H1 (cell line): ENCODE measurements around the gene MYOM3. TPM values are rescaled to one million over a fixed set of nuclear protein-coding genes. Genes with fewer than 3 reads are reported as not detected.

Experiments used
- CTCF ChIA-PET: fragments of 300-600 bp; sonication (Branson Sonifier 250); formaldehyde crosslinking; loops from one replicate; lab custom pipeline; 2021; ENCODE audit not compliant: partially characterized antibody; lab: Charles Lee
- POLR2A ChIA-PET: fragments of 300-600 bp; sonication (Branson Sonifier 250); formaldehyde crosslinking; loops from one replicate; lab custom pipeline; 2021; ENCODE audit warnings: inconsistent platforms; ENCODE audit not compliant: partially characterized antibody; lab: Charles Lee
- DNase-seq, 2 experiments: peaks; one replicate each; pipeline versions ENCODE4 v3.0.0 to v3.0.0-alpha.2; 2010 to 2022; ENCODE audit warnings: low spot score in 2 of 2, low read depth in 1 of 2, mixed read lengths in 1 of 2
- FAIRE-seq: peaks from 2 replicates; lab custom pipeline; 2011; peaks lifted over from hg19 to GRCh38; lab: Jason Lieb, UNC
- H2AFZ ChIP-seq: 2 replicates; pipeline ENCODE4 v1.8.1; 2012; ENCODE audit warnings: low read length, inconsistent platforms
- H2AK5ac ChIP-seq: 2 replicates; pipeline ENCODE4 v1.6.1; 2013; ENCODE audit warnings: low read depth, low read length
- H2BK120ac ChIP-seq: replicated peaks from 2 replicates; pipeline ENCODE3; 2013; ENCODE audit warnings: low read depth, low read length, inconsistent platforms
- H2BK12ac ChIP-seq: 2 replicates; pipeline ENCODE4 v1.6.1; 2013; ENCODE audit warnings: low read depth, low read length
- H2BK15ac ChIP-seq: 2 replicates; pipeline ENCODE4 v1.6.1; 2013; ENCODE audit warnings: low read length
- H2BK20ac ChIP-seq: 2 replicates; pipeline ENCODE4 v1.6.1; 2013; ENCODE audit warnings: low read length
- H2BK5ac ChIP-seq: 2 replicates; pipeline ENCODE4 v1.6.1; 2013; ENCODE audit warnings: low read depth, low read length
- H3K14ac ChIP-seq: 2 replicates; pipeline ENCODE4 v1.6.1; 2013; ENCODE audit warnings: inconsistent platforms; ENCODE audit not compliant: insufficient read length
- H3K18ac ChIP-seq: 2 replicates; pipeline ENCODE4 v1.6.1; 2013; ENCODE audit warnings: low read length; ENCODE audit errors: extremely low read depth
- H3K23ac ChIP-seq: 2 replicates; pipeline ENCODE4 v1.6.1; 2013; ENCODE audit warnings: inconsistent platforms; ENCODE audit not compliant: insufficient read length
- H3K23me2 ChIP-seq: 2 replicates; pipeline ENCODE4 v1.6.1; 2013; ENCODE audit warnings: low read depth, low read length
- H3K27ac ChIP-seq: 2 replicates; pipeline ENCODE4 v1.6.1; 2011; ENCODE audit warnings: low read depth, low read length, inconsistent platforms
- H3K27me3 ChIP-seq, 4 experiments: replicated peaks in 1 of 4; 1 replicate in 1 of 4; 2 replicates in 3 of 4; pipeline versions ENCODE4 v1.6.1 to v1.8.1; 2011 to 2013; ENCODE audit warnings: low read length in 3 of 4, mild to moderate bottlenecking in 3 of 4, inconsistent platforms in 2 of 4, mixed read lengths in 2 of 4, moderate library complexity in 1 of 4; ENCODE audit not compliant: control insufficient read depth in 3 of 4, insufficient read depth in 3 of 4; ENCODE audit errors: extremely low read depth in 1 of 4
- H3K36me3 ChIP-seq, 4 experiments: 2 replicates each; pipeline versions ENCODE4 v1.6.1 to v1.8.1; 2011 to 2013; ENCODE audit warnings: mild to moderate bottlenecking in 4 of 4, low read length in 3 of 4, moderate library complexity in 2 of 4, control low read depth in 1 of 4, inconsistent platforms in 1 of 4; ENCODE audit not compliant: insufficient read depth in 4 of 4, control insufficient read depth in 2 of 4
- H3K4ac ChIP-seq: replicated peaks from 2 replicates; pipeline ENCODE3; 2013; ENCODE audit warnings: low read length, low read depth, mixed read lengths, inconsistent platforms; ENCODE audit not compliant: insufficient read length
- H3K4me1 ChIP-seq, 4 experiments: replicated peaks in 1 of 4; 1 replicate in 1 of 4; 2 replicates in 3 of 4; pipeline versions ENCODE4 v1.6.1 to v1.8.1; 2011 to 2013; ENCODE audit warnings: low read length in 3 of 4, inconsistent platforms in 2 of 4, mixed read lengths in 1 of 4; ENCODE audit not compliant: insufficient read depth in 4 of 4, control insufficient read depth in 3 of 4
- H3K4me2 ChIP-seq, 2 experiments: 2 replicates each; pipeline versions ENCODE4 v1.6.1 to v1.8.1; 2011 to 2013; ENCODE audit warnings: low read depth in 2 of 2, low read length in 2 of 2, control low read depth in 1 of 2, inconsistent platforms in 1 of 2, mild to moderate bottlenecking in 1 of 2; ENCODE audit not compliant: insufficient read depth in 1 of 2
- H3K4me3 ChIP-seq, 4 experiments: fragments of 200-600, 300-600 bp in 1 of 4; sonication (generic), shearing (Covaris generic), sonication (Bioruptor Twin) in 1 of 4; 2 replicates each; pipeline versions ENCODE4 v1.5.1 to v1.8.1; 2011 to 2016; ENCODE audit warnings: low read length in 4 of 4, low read depth in 3 of 4, control low read depth in 2 of 4, inconsistent platforms in 2 of 4, mild to moderate bottlenecking in 2 of 4, mixed read lengths in 1 of 4, moderate library complexity in 1 of 4; ENCODE audit not compliant: insufficient read depth in 2 of 4; ENCODE audit errors: extremely low read depth in 1 of 4
- H3K56ac ChIP-seq: replicated peaks from 2 replicates; pipeline ENCODE3; 2013; ENCODE audit warnings: low read depth, mild to moderate bottlenecking, mixed read lengths, low read length, inconsistent platforms; ENCODE audit not compliant: insufficient read length
- H3K79me1 ChIP-seq: 2 replicates; pipeline ENCODE4 v1.6.1; 2013; ENCODE audit warnings: low read depth, low read length, control low read depth
- H3K79me2 ChIP-seq, 2 experiments: 2 replicates each; pipeline versions ENCODE4 v1.6.1 to v1.8.1; 2012 to 2013; ENCODE audit warnings: low read length in 2 of 2, mild to moderate bottlenecking in 2 of 2, inconsistent platforms in 1 of 2; ENCODE audit not compliant: insufficient read depth in 2 of 2, control insufficient read depth in 1 of 2
- H3K9ac ChIP-seq, 4 experiments: replicated peaks in 1 of 4; 1 replicate in 1 of 4; 2 replicates in 3 of 4; pipeline versions ENCODE4 v1.6.1 to v1.8.1; 2011 to 2013; ENCODE audit warnings: low read depth in 3 of 4, low read length in 3 of 4, control low read depth in 2 of 4, mild to moderate bottlenecking in 2 of 4, moderate library complexity in 2 of 4, inconsistent platforms in 1 of 4; ENCODE audit errors: extremely low read depth in 1 of 4
- H3K9me3 ChIP-seq, 2 experiments: 2 replicates each; pipeline versions ENCODE4 v1.6.1 to v1.8.1; 2012 to 2013; ENCODE audit warnings: mild to moderate bottlenecking in 2 of 2, moderate library complexity in 2 of 2, control low read depth in 1 of 2, inconsistent platforms in 1 of 2, low read depth in 1 of 2, low read length in 1 of 2, mixed read lengths in 1 of 2; ENCODE audit not compliant: insufficient read depth in 2 of 2
- H4K20me1 ChIP-seq, 2 experiments: replicated peaks in 1 of 2; 2 replicates each; pipeline versions ENCODE3 to v1.8.1; 2011 to 2013; ENCODE audit warnings: inconsistent platforms in 2 of 2, low read length in 2 of 2, mild to moderate bottlenecking in 1 of 2; ENCODE audit not compliant: insufficient read depth in 2 of 2, control insufficient read depth in 1 of 2
- H4K5ac ChIP-seq: 2 replicates; pipeline ENCODE4 v1.6.1; 2013; ENCODE audit warnings: low read length, low read depth, mixed read lengths, inconsistent platforms; ENCODE audit not compliant: insufficient read length
- H4K8ac ChIP-seq: 2 replicates; pipeline ENCODE4 v1.8.0; 2013; ENCODE audit warnings: mild to moderate bottlenecking, moderate library complexity, low read length, inconsistent platforms; ENCODE audit not compliant: insufficient read depth; ENCODE audit errors: extremely low read depth
- H4K91ac ChIP-seq: replicated peaks from 2 replicates; pipeline ENCODE3; 2013; ENCODE audit warnings: low read length, mixed read lengths, inconsistent platforms; ENCODE audit not compliant: insufficient read length
- BACH1 ChIP-seq: IDR thresholded peaks from 2 replicates; pipeline ENCODE4 v1.6.1; 2012; ENCODE audit warnings: low read length, improper control_type of control experiment
- CBX5 ChIP-seq: fragments of 300-800, 300-1000 bp; sonication (generic); IDR thresholded peaks from 2 replicates; pipeline ENCODE4 v1.7.1; 2016; ENCODE audit warnings: antibody characterized with exemption, low read length, low read depth
- FOSL1 ChIP-seq: IDR thresholded peaks from 2 replicates; pipeline ENCODE4 v1.6.1; 2011; ENCODE audit warnings: mild to moderate bottlenecking, low read depth, low read length, moderate library complexity; ENCODE audit not compliant: insufficient read depth
- GABPA ChIP-seq: IDR thresholded peaks from 2 replicates; pipeline ENCODE4 v1.6.1; 2011; ENCODE audit warnings: mild to moderate bottlenecking, low read length, moderate library complexity, borderline replicate concordance; ENCODE audit not compliant: insufficient read depth
- POU5F1 ChIP-seq: IDR thresholded peaks from 2 replicates; pipeline ENCODE4 v1.6.1; 2011; ENCODE audit warnings: low read depth, mild to moderate bottlenecking, low read length, moderate library complexity
- RAD21 ChIP-seq, 2 experiments: IDR thresholded peaks in 1 of 2; conservative IDR thresholded peaks in 1 of 2; 2 replicates each; pipeline ENCODE4 v1.6.1; 2011; ENCODE audit warnings: low read depth in 2 of 2, low read length in 2 of 2, improper control_type of control experiment in 1 of 2, inconsistent platforms in 1 of 2, mild to moderate bottlenecking in 1 of 2, moderate library complexity in 1 of 2
- TCF12 ChIP-seq: IDR thresholded peaks from 2 replicates; pipeline ENCODE4 v1.6.1; 2011; ENCODE audit warnings: low read depth, mild to moderate bottlenecking, low read length
- WGBS, 2 experiments: shearing (Covaris generic) in 1 of 2; methylation state at CpG; one replicate each; pipeline versions ENCODE4 v1.1.6 to v1.1.7; 2013 to 2015; ENCODE audit warnings: low lambda C conversion rate in 2 of 2, mixed read lengths in 2 of 2, inconsistent platforms in 1 of 2, low coverage in 1 of 2, missing lambda C conversion rate in 1 of 2; ENCODE audit not compliant: insufficient replicate concordance in 2 of 2, insufficient coverage in 1 of 2, insufficient read length in 1 of 2; ENCODE audit errors: extremely low coverage in 1 of 2, missing lambda C conversion rate in 1 of 2; 5-methylcytosine and 5-hydroxymethylcytosine counted together
- polyA plus RNA-seq, 7 experiments: library from polyadenylated mRNA; depleted of rRNA in 3 of 7; stranded (reverse) in 5 of 7; unstranded in 2 of 7; fragments of >200 nt in 5 of 7; fragments of 200-250 nt in 2 of 7; gene quantifications; 1 replicate in 5 of 7; 2 replicates in 1 of 7; 4 replicates in 1 of 7; pipeline versions ENCODE4 v1.2.1 to v1.2.3, GENCODE V29; 2011 to 2013; ENCODE audit warnings: missing spikeins in 2 of 7, mixed read lengths in 2 of 7
- total RNA-seq: library from RNA; stranded (reverse); fragmentation: NEBNext Ultra II Directional; extraction: Animal tissue kit (Norgen Biotek cat#: 25700); gene quantifications from 2 replicates; pipeline ENCODE4 v1.2.1, GENCODE V29; 2021
- TF ChIP-seq, protein P1 (sequence below), 3 experiments: IDR thresholded peaks; 1 replicate in 2 of 3; 2 replicates in 1 of 3; pipeline versions ENCODE4 v1.5.1 to v1.6.1; 2011; ENCODE audit warnings: low read length in 3 of 3, mild to moderate bottlenecking in 3 of 3, inconsistent platforms in 2 of 3, low read depth in 1 of 3, moderate library complexity in 1 of 3; ENCODE audit not compliant: insufficient read depth in 1 of 3; ENCODE audit errors: control extremely low read depth in 1 of 3

MYOM3 gene
- total and polyA plus RNA-seq, 2 of the 8 experiments (the other 6 are each of a cell fraction or from before 2014, with no cell fraction given) = 0.08 to 0.09 TPM

DNA sequence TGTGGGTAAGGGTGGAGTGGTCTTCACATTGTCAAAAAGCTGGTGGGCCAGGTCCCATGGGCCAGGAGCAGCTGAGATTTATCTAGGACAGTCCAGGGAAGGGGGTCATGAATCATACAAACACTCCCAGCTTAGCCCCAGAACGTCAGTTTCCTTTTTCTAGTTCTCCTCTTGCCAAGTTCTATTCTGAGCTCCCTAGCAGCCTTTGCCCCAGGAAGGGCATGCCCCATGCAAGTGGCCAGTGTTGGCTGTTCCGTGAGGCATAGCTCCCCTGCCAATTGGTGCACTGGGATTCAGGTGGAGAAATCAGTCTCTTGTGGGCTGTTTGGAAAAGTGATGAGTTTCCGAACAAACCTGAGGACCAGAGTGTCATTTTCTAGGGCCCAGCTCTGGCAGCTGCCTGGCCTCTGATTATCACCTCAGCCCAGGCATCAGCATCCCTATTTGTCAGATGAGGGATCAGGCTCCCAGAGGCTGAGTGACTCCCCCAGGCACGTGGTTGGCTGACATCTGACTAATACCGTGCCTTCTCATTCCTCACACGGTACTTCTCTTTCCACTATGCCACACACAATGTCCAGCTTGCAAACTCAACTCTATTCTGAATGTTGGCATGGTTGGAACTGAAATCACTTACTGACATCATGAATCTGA is 14.2 kb upstream of the MYOM3 start:
- H2BK12ac ChIP-seq = no peak overlapping the region
- H3K56ac ChIP-seq = no peak overlapping the region
- H3K4me2 ChIP-seq = no peak overlapping the region
- H3K18ac ChIP-seq = no peak overlapping the region
- H4K20me1 ChIP-seq = no peaks in the 10 kb centered on the region
- no peak overlapping the region for H3K9ac ChIP-seq
- H2BK120ac ChIP-seq = no peak overlapping the region
- H2BK15ac ChIP-seq = no peak overlapping the region
- DNase-seq (no peak), FAIRE-seq (no peak)
- no peaks in the 10 kb centered on the region for H3K79me2 ChIP-seq
- H3K23ac ChIP-seq = no peak overlapping the region
- H4K8ac ChIP-seq = no peak overlapping the region
- no peaks in the 10 kb centered on the region for H3K79me1 ChIP-seq
- H3K9me3 ChIP-seq = peaks cover 3 to 5% of the 10 kb centered on the region in 2 experiments; a peak in 1 of 4 replicates
- no peak overlapping the region for H3K4me3 ChIP-seq
- no peak overlapping the region for H3K27ac ChIP-seq
- no peak overlapping the region for H2AFZ ChIP-seq
- H4K5ac ChIP-seq = no peak overlapping the region
- no peaks in the 10 kb centered on the region; a peak in 3 of 7 replicates for H3K27me3 ChIP-seq
- H2AK5ac ChIP-seq = no peak overlapping the region
- WGBS, 2 experiments = 68% methylated on average over 6 of the region's 6 CpGs; no CpG with 5 or more reads in 1 of the 2 experiments
- H2BK5ac ChIP-seq = no peak overlapping the region
- peaks cover 0 to 3% (median 0%) of the 10 kb centered on the region in 4 experiments; a peak in 2 of 7 replicates for H3K4me1 ChIP-seq
- no peak overlapping the region for H4K91ac ChIP-seq
- TF ChIP-seq TCF12 (no peak), RAD21 (IDR thresholded peaks at IDR 0.05 in 1 of 2, conservative IDR thresholded peaks at IDR 0.05 in 1 of 2; ENCODE audit: low read depth in 2 of 2, low read length in 2 of 2) (no peak), GABPA (no peak), FOSL1 (no peak), BACH1 (no peak), POU5F1 (no peak), CBX5 (no peak)
- TF ChIP-seq, protein P1, sequence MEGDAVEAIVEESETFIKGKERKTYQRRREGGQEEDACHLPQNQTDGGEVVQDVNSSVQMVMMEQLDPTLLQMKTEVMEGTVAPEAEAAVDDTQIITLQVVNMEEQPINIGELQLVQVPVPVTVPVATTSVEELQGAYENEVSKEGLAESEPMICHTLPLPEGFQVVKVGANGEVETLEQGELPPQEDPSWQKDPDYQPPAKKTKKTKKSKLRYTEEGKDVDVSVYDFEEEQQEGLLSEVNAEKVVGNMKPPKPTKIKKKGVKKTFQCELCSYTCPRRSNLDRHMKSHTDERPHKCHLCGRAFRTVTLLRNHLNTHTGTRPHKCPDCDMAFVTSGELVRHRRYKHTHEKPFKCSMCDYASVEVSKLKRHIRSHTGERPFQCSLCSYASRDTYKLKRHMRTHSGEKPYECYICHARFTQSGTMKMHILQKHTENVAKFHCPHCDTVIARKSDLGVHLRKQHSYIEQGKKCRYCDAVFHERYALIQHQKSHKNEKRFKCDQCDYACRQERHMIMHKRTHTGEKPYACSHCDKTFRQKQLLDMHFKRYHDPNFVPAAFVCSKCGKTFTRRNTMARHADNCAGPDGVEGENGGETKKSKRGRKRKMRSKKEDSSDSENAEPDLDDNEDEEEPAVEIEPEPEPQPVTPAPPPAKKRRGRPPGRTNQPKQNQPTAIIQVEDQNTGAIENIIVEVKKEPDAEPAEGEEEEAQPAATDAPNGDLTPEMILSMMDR (IDR thresholded peaks at IDR 0.05; ENCODE audit: control extremely low read depth in 1 of 3, insufficient read depth in 1 of 3, low read depth in 1 of 3, low read length in 3 of 3) = no peak
- no peak overlapping the region for H3K4ac ChIP-seq
- no peak overlapping the region for H2BK20ac ChIP-seq
- H3K14ac ChIP-seq = no peak overlapping the region
- no peaks in the 10 kb centered on the region for H3K23me2 ChIP-seq
- ChIA-PET CTCF (interaction anchor here (0.9 to 1.7 kb wide), 13 partner anchors 9 to 315 kb away, joined by 3 to 7 read pairs (median 4); partner anchors contain the start of gene MYOM3), POLR2A (interaction anchor here (0.7 to 1.9 kb wide), 2 partner anchors 24 to 55 kb away, joined by 3 to 19 read pairs; no protein-coding TSS in a partner anchor)
- H3K36me3 ChIP-seq = no peaks in the 10 kb centered on the region
